ENCODE results near the gene LRIG1.

GRCh38 chr3:66355394-66355793 is 145.4 kb downstream of the LRIG1 start:
- no peak for TF ChIP-seq CTCF (IDR thresholded peaks at IDR 0.05)
- no peak for TF ChIP-seq POLR2A (IDR thresholded peaks at IDR 0.05)

All from breast epithelium (tissue), 3 donors.